HG03575 (cell line): ENCODE data around the gene SFRP5.
A peak's percentile ranks its signal among the peaks of the same experiment; 100 is the strongest.

Experiments used
- ATAC-seq: cut with Tn5 transposase; IDR thresholded peaks from one replicate; pipeline ENCODE4 v1.9.1; 2021; ENCODE audit not compliant: unreplicated experiment, insufficient number of reproducible peaks, low FRiP score; ENCODE audit errors: extremely low read depth

SFRP5 gene

DNA sequence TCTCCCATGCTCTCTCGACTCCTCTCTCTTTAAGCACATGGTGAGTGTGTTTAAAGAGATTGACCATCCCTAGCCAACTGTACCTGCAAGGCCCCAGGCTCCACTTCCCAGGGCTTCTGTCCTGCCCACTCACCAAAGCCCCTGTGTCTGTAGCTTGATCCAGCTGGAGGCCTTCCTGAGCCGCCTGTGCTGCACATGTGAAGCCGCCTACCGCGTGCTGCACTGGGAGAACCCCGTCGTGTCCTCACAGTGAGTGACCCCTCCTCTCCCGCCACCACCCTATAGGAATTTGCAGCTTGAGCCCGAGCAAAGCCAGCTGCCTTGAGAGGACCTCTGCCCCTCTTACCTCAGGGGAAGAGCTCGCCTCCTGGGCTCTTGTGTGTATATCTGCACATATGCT lies 23.7 kb downstream of the SFRP5 start:
- no peak for ATAC-seq

DNA sequence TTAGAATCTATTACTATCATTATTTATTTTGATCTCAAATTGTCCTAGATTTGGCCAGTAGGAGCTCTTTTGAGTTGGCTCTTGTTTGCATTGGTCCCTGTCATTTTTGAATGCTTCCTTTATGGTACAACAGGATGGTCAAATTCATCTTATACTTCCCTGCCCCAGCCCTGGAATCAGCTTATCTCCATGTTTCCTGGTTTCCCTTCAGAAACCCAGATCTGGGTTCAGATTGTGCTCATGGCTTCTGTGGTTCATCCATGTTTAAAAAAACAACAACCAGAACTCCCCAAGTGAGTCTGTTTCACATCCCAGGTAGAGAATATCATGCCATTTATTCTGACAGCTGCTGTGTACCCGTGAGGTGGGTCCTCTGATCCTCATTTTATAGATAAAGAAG lies 24.2 kb downstream of the SFRP5 start:
- no peak for ATAC-seq

DNA sequence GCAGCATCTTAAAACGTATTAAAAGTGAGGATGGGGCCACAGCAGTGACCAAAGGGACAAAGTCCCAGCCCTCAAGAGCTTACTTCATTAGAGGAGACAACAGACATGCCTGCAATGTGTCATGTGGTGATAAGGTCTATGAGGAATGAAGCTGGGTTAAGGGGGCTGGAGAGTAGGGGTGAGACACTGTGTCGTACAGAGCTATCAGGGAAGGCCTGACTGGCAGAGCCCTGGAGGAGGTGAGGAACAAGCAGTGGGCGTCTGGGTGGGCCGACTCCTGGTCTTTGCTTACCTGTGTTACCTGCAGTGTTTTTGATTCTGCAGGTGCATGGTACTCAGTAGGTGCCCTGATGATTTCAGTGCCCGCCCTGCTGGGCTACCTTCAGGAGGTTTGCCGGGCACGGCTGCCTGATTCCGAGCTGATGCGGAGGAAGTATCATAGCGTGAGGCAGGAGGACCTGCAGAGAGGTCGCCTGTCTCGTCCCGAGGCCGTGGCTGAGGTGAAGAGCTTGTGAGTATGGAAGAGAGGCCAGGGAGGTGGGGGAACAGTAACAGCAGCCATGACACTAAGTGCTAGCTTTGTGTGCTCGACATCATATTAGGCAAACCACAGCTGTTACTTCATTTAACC lies 27.3 kb downstream of the SFRP5 start:
- ATAC-seq = no peak

DNA sequence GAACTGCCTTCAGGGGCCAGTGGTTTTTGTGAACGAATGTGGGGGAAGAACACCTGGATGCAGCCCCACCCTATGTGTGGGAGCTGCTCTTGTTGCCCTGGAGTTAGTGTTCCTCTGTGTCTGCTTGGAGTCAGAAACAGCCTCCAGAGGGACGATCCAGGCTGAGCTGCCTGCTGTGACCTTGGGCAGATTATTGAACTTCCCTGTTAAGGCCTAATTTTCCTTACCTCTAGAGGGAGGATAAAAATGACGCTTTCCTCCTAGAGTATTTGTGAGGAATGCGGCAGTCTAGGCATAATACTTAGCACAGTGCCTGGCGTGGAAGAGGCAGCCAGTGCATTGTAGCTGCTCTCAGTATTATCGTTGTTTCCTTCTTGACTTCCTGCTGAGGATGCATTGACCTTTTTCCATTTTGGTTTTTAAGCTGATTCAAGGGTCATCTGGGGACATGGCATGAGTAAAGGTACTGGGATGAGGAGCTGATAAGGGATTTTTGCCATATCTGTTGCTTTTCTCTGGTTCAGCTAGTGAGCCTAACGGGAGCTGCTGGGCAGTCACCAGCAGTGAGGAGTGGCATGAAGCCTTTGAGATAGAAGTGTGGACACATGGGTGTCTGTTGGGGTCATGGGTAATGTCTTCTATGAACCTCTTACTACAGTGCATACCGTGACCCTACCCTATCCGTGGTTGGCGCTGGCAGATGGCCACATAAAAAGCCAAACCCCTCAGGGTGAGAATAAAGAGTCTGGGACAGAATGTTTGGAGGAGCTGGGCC lies 28.4 kb downstream of the SFRP5 start:
- no peak for ATAC-seq

DNA sequence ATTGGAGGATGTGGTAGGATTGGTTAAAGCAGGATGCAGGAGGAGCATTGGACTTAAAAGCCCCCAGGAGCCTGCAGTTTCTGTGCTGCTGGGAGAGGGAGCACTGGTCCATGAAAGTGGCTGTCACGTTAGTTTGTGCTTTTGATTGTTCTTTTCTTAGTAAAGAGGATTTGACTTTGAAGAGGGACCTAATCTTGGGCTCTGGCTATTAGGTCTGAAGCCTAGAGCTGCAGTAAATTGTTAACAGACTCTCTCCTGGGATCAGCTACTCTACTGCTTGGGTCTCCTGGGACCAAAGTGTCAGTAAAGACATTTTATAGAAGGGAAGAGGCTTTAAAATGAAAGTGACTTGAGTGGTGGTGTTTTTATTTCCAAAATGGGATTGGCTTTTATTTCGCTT lies 31.2 kb downstream of the SFRP5 start:
- no peak for ATAC-seq

GRCh38 chr10:97738616-97739015 lies 33.2 kb downstream of the SFRP5 start:
- no peak for ATAC-seq

DNA sequence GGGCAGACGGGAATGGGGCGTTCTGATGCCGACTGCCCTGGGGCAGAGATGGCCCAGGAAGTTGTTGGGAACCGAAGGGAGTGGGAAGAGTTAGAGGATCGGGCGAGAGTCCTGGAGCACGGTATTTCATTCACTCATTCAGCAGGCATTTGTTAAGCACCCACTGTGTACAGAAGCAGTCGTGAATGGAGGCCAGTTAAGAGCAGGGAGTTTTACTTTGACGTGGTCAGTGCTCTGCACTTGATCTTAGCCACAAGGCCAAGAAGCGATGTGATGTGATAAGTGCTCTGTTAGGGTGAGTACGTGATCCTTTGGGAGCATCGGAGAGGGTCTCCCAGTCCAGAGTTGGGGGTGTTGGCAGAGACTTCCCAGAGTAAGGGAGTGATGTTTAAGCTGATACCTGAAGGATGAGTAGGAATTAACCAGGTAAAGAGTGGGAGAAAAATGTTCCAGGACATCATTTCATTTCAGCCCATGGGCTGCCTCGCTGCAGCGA lies 34.0 kb downstream of the SFRP5 start:
- no peak for ATAC-seq

- ATAC-seq = peak; percentile 45
These were observed 34.7 kb downstream of the SFRP5 start, which contains the start of gene ZFYVE27 for GRCh38 chr10:97736902-97737769. Gene ZFYVE27 (plus strand): TSS chr10:97737128. CDS start chr10:97738478, 1,350 bp downstream.

DNA sequence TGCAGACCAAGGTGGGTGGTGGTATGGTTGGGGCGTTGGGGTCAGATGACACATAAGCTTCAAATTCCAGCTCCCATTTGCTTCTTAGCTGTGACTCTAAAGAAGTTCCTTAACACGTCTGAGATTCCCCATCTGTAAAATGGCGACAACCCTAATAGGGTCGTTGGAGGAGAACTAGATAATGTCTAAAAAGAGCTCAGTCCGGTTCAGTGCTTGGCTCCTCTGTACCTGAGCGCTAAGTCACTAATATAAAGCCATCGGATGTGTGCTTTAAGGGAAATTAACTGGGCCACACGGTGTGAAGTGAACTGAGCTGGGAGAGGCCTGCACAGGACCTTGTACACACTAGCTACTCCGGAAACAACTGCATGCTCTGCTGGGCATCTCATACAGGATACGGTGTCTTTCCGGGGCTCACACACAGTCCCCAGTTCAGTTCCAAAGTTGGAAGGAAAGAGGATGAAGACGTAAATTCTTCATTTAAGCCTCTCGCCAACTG lies 35.3 kb downstream of the SFRP5 start:
- ATAC-seq = peak; percentile 15

DNA sequence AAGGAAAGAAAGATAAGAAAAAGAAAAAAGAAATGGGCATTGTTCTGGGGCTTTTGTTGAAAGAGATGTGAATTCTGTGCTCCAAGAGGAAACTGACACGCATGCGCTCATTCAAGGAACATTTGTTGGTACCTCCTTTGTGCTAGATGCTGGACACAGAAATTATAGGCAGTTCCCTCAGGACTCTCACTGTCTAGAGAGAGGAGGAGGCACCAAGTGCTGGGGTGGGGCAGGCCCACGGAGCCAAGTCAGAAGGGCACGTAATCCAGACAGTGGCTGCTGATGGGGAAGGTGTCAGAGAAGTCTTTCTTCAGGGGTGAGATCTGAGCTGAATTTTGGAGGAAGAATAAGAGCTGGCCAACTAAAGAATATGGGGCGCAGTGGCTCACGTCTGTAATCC lies 37.8 kb downstream of the SFRP5 start:
- ATAC-seq = no peak

DNA sequence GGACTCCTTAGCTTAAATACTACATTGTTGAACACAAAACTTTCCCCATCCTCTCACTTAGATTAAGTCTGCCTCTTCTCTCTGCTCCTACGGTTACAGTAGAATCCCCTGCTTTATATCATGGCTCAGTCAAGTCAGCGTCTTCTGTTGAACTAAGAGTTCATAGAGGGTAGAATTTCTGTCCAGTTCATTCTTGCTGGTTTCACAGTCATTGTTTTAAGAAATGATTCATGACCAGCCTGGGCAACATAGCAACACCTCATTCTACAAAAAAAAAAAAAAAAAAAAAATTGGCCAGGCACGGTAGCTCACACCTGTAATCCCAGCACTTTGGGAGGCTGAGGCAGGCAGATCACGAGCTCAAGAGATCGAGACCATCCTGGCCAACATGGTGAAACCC lies 38.5 kb downstream of the SFRP5 start:
- no peak for ATAC-seq

GRCh38 chr10:97732052-97732359 lies 39.8 kb downstream of the SFRP5 start:
- no peak for ATAC-seq

- no peak for ATAC-seq
These were observed 40.3 kb downstream of the SFRP5 start for GRCh38 chr10:97731346-97732051.

GRCh38 chr10:97729014-97729413 lies 42.8 kb downstream of the SFRP5 start:
- ATAC-seq = no peak

- ATAC-seq = no peak
These were observed 45.1 kb downstream of the SFRP5 start for GRCh38 chr10:97726636-97727178.

- no peak for ATAC-seq
These were observed 47.4 kb downstream of the SFRP5 start for GRCh38 chr10:97724341-97724941.

GRCh38 chr10:97723001-97723400 lies 48.8 kb downstream of the SFRP5 start:
- ATAC-seq = no peak
